ENCODE results near the gene ACE. TPM values are rescaled to one million over a fixed set of nuclear protein-coding genes. Genes with fewer than 3 reads are reported as not detected.

ACE gene
- total RNA-seq, 2 experiments from 2014 or later, result 0.26 to 0.46 TPM

DNA sequence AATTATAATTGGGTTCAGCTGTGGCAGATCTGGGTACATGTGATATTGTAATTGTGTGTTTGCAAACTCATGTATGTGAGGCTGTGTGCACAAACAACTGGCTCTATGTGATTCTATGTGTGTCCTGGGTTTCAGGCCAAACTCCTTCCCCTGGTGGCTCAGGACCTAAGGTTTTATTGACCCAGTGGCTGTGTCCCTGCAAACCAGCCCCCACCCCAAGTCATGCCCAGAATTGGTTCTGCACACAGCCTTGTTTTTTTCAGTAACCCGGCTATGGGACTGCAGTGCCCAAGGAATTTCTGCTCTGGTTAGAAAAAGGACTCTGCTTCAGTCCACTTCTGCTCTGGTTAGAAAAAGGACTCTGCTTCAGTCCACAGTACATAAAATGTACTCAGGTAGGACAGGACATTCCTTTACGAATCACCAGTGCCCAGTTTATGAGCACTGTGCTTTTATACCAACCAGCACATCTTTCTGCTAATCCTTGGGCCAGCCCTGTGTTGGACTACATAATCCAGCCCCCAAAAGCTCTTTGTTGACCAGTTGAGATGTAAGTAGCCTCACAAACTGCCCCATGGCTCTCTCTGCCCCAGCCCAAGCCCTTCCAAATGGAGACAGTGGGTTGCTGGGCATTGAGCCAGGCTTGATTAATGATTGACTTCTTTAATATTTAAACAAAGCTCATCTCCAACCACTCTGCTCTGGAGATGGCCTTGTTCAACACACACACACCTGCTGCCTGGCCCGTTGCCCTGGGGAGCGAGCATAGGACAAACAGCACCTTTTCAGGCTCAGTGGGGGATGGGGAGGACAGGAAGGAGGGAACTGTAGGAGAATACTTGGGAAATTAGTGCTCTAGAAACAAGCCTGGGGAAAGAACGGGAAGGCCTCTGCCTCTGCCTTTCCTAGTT, 43.4 kb downstream of the ACE start:
- Mint-ChIP-seq H3K27ac (no peak overlapping the region), H3K4me3 (no peak overlapping the region), H3K9me3 (ENCODE audit: low read depth) (no peaks in the 10 kb centered on the region), H3K27me3 (peaks cover 11% of the 10 kb centered on the region), H3K4me1 (peaks cover 14% of the 10 kb centered on the region), H3K36me3 (ENCODE audit: low read depth) (no peaks in the 10 kb centered on the region)
- ChIA-PET CTCF (interaction anchor here (0.6 kb wide), 1 partner anchor 11 kb away, joined by 3 read pairs; no protein-coding TSS in a partner anchor), POLR2A (no interaction called here)
- DNase-seq (no peak), ATAC-seq (no peak)
- intact Hi-C loops (cut with DNase I, micrococcal nuclease), result no loop called here

DNA sequence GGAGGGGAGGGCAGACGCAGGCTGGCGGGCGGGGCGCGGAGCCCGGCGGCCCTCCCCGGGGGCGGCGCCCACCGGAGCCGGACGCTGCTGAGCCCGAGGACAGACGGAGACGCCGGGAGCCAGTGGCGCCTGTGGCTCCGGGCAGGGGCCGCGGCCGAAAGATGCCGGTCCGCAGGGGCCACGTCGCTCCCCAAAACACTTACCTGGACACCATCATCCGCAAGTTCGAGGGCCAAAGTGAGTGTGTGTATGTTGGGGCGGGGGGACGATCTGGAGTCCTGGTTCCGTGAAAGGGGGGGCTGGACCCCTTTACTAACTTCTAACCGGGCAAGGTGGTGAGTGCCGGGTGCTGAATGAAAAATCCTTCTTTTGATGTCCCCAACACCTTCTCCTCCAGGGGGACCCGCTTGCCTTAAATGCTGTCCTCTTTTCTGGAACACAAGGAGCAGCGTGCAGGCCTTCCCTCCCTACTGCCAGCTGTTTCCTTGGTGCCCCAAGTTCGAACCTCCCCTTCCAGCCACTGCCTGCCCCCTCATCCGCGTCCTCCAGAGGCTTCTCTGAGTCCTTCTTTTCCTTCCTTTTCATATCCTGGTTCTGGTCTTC, 46.5 kb downstream of the ACE start, which contains the start of gene KCNH6:
Gene KCNH6, plus strand, starts transcription at position 106 of the 603 bp plus-strand sequence. Its CDS starts 56 bp downstream, at position 162.
- H3K27ac Mint-ChIP-seq, result no peak within 1 kb of the TSS
- peaks cover 3% of the 10 kb centered on the region for H3K4me1 Mint-ChIP-seq
- H3K9me3 Mint-ChIP-seq (ENCODE audit: low read depth), result no peaks in the 10 kb centered on the region
- intact Hi-C loops (cut with DNase I, micrococcal nuclease), result loop anchor here in 1 of 2 experiments (2.0 kb wide), 1 partner anchor 27 kb away; the partner anchor contains the start of gene DCAF7
- DNase-seq (no peak), ATAC-seq (no peak)
- H3K4me3 Mint-ChIP-seq, result no peak within 1 kb of the TSS
- peaks cover 10% of the 10 kb centered on the region for H3K27me3 Mint-ChIP-seq
- POLR2A ChIA-PET, result interaction anchor here (1.2 kb wide), 1 partner anchor 27 kb away, joined by 3 read pairs; the partner anchor contains the start of gene DCAF7
- CTCF ChIA-PET, result no interaction called here
- H3K36me3 Mint-ChIP-seq (ENCODE audit: low read depth), result no peaks in the 10 kb centered on the region

DNA sequence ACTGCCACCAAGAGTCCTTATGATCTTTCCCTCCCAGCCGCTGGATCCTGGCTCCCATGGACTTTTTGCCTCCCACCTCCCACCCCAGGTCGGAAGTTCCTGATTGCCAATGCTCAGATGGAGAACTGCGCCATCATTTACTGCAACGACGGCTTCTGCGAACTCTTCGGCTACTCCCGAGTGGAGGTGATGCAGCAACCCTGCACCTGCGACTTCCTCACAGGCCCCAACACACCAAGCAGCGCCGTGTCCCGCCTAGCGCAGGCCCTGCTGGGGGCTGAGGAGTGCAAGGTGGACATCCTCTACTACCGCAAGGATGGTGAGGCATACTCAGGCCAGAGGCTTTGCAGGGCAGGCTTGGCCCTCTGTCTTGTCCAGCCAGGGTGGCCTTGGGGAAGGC, 47.2 kb downstream of the ACE start:
- no peaks in the 10 kb centered on the region for H3K36me3 Mint-ChIP-seq (ENCODE audit: low read depth)
- H3K4me1 Mint-ChIP-seq, result peaks cover 3% of the 10 kb centered on the region
- no peak overlapping the region for H3K4me3 Mint-ChIP-seq
- H3K27ac Mint-ChIP-seq, result no peak overlapping the region
- intact Hi-C loops (cut with DNase I, micrococcal nuclease), result no loop called here
- CTCF ChIA-PET, result no interaction called here
- POLR2A ChIA-PET, result interaction anchor here (1.2 kb wide), 1 partner anchor 26 kb away, joined by 3 read pairs; the partner anchor contains the start of gene DCAF7
- H3K27me3 Mint-ChIP-seq, result peaks cover 10% of the 10 kb centered on the region
- H3K9me3 Mint-ChIP-seq (ENCODE audit: low read depth), result no peaks in the 10 kb centered on the region
- DNase-seq (no peak), ATAC-seq (no peak)

DNA sequence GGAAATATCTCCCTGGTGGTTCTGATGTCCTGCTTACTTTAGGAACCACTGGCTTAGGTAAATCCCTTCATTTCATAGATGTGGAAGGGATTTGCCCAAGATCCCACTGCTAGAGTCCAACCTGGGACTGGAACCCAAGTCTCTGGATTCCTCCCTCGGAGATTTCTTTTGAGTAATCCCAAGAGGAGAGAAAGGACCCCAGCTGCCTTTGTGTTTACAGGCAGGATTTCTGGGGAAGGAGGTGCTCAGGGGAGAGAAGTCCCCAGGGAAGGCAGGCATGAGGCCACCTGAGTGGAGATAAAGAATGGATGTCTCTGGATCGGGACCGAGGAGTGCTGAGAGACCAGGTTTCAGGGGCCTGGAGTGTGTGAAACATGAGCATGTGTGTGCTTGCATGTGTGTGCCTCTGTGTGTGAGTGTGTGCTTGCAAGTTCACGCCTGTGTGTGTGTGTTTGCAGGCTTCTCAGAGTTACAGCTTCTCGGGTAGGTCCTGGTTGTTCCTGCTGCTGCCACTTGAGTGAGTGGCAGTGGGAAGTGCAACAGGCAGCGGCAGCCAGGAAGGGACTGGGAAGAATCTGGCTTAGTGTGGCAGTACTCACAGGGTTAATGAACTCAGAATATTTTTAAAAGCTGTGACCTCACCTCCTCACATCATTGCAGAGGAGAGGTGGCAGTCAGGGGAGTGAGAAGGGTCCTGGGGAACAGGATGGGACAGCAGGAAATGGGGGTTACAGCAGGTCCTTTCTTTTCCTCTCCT, 48.5 kb downstream of the ACE start:
- ChIA-PET CTCF (interaction anchor here (0.6 kb wide), 1 partner anchor 24 kb away, joined by 3 read pairs; no protein-coding TSS in a partner anchor), POLR2A (interaction anchor here (0.6 kb wide), 1 partner anchor 93 kb away, joined by 3 read pairs; no protein-coding TSS in a partner anchor)
- DNase-seq (no peak), ATAC-seq (no peak)
- peaks cover 10% of the 10 kb centered on the region for H3K27me3 Mint-ChIP-seq
- H3K4me3 Mint-ChIP-seq, result no peak overlapping the region
- intact Hi-C loops (cut with DNase I, micrococcal nuclease), result no loop called here
- H3K9me3 Mint-ChIP-seq (ENCODE audit: low read depth), result no peaks in the 10 kb centered on the region
- peaks cover 3% of the 10 kb centered on the region for H3K4me1 Mint-ChIP-seq
- no peaks in the 10 kb centered on the region for H3K36me3 Mint-ChIP-seq (ENCODE audit: low read depth)
- H3K27ac Mint-ChIP-seq, result no peak overlapping the region

DNA sequence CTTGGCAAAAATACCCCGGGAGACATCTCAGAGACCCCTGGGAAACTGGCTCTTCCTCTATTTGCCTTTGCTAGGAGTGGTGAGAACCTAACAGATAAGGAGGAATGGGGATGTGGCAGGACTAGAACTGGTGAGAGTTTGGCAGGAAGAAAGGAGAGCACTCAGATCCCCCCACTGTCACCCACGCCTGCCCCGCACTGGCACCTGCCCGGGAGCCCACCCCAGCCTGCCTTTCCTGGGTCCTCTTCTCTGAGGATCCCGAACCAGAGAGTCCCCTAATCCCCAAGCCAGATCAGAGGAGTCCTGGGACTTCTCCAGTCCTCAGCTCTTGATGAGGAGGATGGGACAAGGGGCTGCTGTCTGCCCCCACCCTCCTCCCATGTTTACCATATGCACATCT, 50.0 kb downstream of the ACE start:
- CTCF ChIA-PET, result interaction anchor here (0.6 to 1.0 kb wide), 4 partner anchors 36 to 171 kb away, joined by 3 read pairs; no protein-coding TSS in a partner anchor
- H3K9me3 Mint-ChIP-seq (ENCODE audit: low read depth), result no peaks in the 10 kb centered on the region
- H3K4me3 Mint-ChIP-seq, result no peak overlapping the region
- no peak overlapping the region for H3K27ac Mint-ChIP-seq
- intact Hi-C loops (cut with DNase I, micrococcal nuclease), result no loop called here
- H3K27me3 Mint-ChIP-seq, result peaks cover 10% of the 10 kb centered on the region
- peaks cover 3% of the 10 kb centered on the region for H3K4me1 Mint-ChIP-seq
- no peak for DNase-seq
- POLR2A ChIA-PET, result no interaction called here
- no peak for ATAC-seq
- no peaks in the 10 kb centered on the region for H3K36me3 Mint-ChIP-seq (ENCODE audit: low read depth)

DNA sequence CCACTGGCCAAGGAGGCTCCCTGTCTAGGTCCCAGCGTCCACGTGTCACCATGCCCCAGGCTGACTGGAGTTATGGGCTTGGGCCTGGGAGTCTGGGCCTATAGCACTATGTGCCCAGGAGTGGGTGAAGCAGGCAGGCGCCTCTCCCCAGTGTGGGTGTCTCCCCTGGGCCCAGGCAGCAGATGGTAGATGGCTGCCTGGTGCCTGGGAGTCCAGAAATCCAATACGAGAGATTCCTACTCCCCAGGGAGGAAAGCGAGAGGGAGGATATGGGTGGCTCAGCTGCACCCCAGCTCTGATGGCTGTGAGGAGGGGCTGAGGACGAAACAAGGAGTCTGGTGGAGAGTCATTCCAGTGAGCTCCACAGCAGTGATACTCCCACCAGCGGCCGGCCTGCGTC, 51.3 kb downstream of the ACE start:
- no peak overlapping the region for H3K27ac Mint-ChIP-seq
- ATAC-seq (no peak), DNase-seq (no peak)
- H3K27me3 Mint-ChIP-seq, result peaks cover 10% of the 10 kb centered on the region
- no peaks in the 10 kb centered on the region for H3K9me3 Mint-ChIP-seq (ENCODE audit: low read depth)
- ChIA-PET POLR2A (no interaction called here), CTCF (interaction anchor here (1.0 kb wide), 1 partner anchor 84 kb away, joined by 4 read pairs; no protein-coding TSS in a partner anchor)
- H3K4me1 Mint-ChIP-seq, result peaks cover 3% of the 10 kb centered on the region
- intact Hi-C loops (cut with DNase I, micrococcal nuclease), result no loop called here
- H3K4me3 Mint-ChIP-seq, result no peak overlapping the region
- no peaks in the 10 kb centered on the region for H3K36me3 Mint-ChIP-seq (ENCODE audit: low read depth)

DNA sequence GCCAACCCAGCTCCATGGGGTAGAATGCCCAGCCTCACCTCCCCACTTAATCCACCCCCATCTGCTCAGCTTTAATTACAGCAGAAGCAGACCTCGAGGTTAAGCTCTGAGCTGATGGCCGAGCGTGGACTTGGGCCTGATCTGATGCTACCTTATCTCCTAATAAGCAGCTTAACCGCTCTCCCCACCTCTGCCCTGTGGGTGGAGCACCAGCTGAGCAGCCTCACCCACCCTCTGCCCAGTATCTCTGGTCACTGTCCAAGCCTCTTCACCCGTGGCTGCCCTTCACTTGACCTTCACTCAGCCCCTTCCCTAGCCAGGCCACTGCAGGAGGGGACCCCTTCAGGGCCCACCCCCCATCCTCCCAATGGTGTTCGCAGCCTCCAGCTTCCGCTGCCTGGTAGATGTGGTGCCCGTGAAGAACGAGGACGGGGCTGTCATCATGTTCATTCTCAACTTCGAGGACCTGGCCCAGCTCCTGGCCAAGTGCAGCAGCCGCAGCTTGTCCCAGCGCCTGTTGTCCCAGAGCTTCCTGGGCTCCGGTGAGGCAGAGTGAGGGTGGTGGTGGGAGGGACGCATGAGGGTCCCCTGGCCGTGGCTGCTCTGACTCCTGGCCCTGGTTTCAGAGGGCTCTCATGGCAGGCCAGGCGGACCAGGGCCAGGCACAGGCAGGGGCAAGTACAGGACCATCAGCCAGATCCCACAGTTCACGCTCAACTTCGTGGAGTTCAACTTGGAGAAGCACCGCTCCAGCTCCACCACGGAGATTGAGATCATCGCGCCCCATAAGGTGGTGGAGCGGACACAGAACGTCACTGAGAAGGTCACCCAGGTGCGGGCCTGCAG, 53.1 kb downstream of the ACE start:
- no peak for ATAC-seq
- Mint-ChIP-seq H3K9me3 (ENCODE audit: low read depth) (no peaks in the 10 kb centered on the region), H3K36me3 (ENCODE audit: low read depth) (no peaks in the 10 kb centered on the region), H3K27ac (no peak overlapping the region), H3K4me3 (no peak overlapping the region), H3K4me1 (no peaks in the 10 kb centered on the region), H3K27me3 (peaks cover 2% of the 10 kb centered on the region)
- ChIA-PET POLR2A (no interaction called here), CTCF (interaction anchor here (0.6 kb wide), 2 partner anchors 39 to 60 kb away, joined by 3 to 4 read pairs; no protein-coding TSS in a partner anchor)
- DNase-seq, result no peak
- intact Hi-C loops (cut with DNase I, micrococcal nuclease), result no loop called here

DNA sequence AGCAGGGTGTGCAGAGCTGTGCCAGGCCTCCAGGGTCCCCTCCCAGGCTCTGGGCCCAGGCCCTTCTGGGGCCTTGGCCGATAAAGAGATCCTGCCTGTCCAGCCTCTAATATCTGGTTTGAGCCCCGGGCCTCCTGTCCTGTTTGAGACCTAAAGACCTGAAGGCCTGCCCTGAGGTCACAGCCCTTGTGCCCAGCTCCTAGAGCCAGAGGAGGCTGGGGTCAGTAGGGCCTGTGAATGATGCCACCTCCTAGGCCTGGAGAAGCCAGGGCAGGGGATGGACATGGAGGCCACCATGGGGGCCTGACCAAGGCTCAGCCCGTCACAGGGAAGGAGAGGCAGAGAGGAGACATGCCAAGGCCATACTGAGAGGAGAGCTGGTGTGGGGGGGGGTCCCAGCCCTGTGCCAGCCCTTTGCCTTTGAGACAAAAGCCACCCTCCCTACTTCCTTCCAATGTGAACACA, 53.7 kb downstream of the ACE start:
- Mint-ChIP-seq H3K27me3 (peaks cover 4% of the 10 kb centered on the region), H3K4me1 (no peaks in the 10 kb centered on the region), H3K36me3 (ENCODE audit: low read depth) (no peaks in the 10 kb centered on the region), H3K4me3 (no peak overlapping the region), H3K9me3 (ENCODE audit: low read depth) (no peaks in the 10 kb centered on the region), H3K27ac (no peak overlapping the region)
- DNase-seq, result no peak
- POLR2A ChIA-PET, result interaction anchor here (0.6 kb wide), 1 partner anchor 81 kb away, joined by 4 read pairs; no protein-coding TSS in a partner anchor
- intact Hi-C loops (cut with DNase I, micrococcal nuclease), result no loop called here
- CTCF ChIA-PET, result interaction anchor here (0.5 to 0.6 kb wide), 2 partner anchors 10 to 790 kb away, joined by 3 read pairs; no protein-coding TSS in a partner anchor
- ATAC-seq, result no peak

DNA sequence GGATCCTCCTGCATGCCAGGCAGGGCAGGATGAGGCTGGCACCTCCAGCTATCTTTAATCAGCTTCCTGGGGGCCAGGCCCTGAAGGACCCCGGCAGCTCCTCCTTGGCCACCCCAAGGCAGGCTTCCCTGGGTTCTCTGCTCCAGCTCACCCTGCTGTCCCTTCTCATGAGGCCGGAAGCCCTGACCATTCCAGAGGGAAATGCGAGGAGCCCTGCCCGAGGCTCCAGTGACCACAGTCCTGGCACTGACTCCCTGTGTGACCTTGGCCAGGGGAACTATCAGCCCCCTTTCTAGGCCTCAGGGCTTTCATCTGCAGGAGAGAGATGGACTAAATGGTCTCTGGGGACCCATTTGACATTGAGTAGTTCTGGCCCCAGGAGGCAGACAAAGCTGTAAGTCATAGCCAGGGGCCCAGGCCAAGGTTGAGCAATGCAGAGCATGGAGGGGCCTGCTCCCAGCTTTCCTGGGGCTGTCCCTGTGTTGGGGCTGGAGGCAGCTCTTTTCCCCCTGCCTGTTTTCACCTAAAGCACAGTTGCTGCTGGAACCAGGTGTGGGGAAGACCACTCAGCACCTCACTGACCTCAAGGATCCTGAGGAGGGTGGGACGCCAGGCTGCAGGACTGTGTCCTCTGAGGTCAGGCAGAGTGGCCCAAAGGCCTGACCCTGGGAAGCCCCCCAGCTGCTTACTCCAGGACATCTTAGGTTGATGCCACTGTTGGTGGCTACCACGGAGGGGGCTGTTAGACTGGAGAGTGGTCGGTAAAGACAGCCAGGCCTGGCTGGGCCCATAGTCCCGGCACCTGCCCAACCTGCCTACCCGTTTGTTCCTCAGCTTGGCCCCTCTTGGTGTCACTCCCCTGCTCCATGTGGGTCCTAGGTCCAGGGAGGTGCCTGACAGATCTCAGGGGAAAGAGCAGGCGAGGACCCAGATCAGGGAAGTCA, 54.4 kb downstream of the ACE start:
- no peak overlapping the region for H3K27ac Mint-ChIP-seq
- POLR2A ChIA-PET, result interaction anchor here (0.6 kb wide), 1 partner anchor 80 kb away, joined by 4 read pairs; no protein-coding TSS in a partner anchor

More for the DNA sequence above, 54.4 kb downstream of the ACE start:
- intact Hi-C loops (cut with DNase I, micrococcal nuclease), result no loop called here
- CTCF ChIA-PET, result interaction anchor here (0.5 to 0.6 kb wide), 2 partner anchors 11 to 790 kb away, joined by 3 read pairs; no protein-coding TSS in a partner anchor
- Mint-ChIP-seq H3K27me3 (peaks cover 3% of the 10 kb centered on the region), H3K4me3 (no peak overlapping the region), H3K4me1 (no peaks in the 10 kb centered on the region), H3K36me3 (ENCODE audit: low read depth) (no peaks in the 10 kb centered on the region), H3K9me3 (ENCODE audit: low read depth) (no peaks in the 10 kb centered on the region)
- DNase-seq, result no peak
- ATAC-seq, result no peak
